ENCODE measurements around the gene NUP210L.
"Not testable (repeated sequence)": the region's sequence is repeated elsewhere in the genome, so short reads cannot be mapped to it uniquely, and the experiment has no call there.

The NUP210L gene

GRCh38 chr1:154094411-154094810 lies 60.5 kb downstream of the NUP210L start:
- DNase-seq, result no peak

- DNase-seq, result no peak
These were observed 61.2 kb downstream of the NUP210L start for GRCh38 chr1:154093699-154094098.

DNA sequence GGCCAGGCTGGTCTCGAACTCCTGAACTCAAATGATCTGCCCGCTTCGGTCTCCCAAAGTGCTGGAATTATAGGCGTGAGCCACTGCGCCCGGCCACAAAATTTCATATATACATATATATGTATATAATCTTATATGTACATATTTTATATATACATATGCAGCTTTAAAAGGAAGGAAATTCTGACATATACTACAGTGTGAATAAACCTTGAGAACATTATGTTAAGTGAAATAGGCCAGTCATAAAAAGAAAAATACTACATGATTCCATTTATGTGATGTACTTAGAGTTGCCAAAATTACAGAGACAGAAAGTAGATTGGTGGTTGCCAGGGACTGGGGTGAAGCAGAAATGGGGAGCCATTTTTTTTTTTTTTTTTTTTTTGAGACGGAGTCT lies 63.2 kb downstream of the NUP210L start:
- no peak for DNase-seq

DNA sequence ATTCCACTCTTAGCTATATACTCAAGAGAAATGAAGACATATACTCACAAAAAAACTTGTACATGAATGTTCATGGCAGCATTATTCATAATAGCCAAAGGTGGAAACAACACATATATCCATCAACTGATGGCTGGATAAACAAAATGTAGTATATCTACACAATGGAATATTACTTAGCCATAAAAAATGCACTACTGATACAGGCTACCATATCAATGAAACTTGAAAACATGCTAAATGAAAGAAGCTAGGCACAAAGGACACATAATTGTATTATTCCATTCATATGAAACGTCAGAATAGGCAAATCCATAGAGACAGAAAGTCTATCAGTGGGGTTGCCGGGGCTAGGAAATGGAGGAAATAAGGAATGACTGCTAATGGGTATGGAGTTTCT lies 67.3 kb downstream of the NUP210L start:
- DNase-seq, result no peak

DNA sequence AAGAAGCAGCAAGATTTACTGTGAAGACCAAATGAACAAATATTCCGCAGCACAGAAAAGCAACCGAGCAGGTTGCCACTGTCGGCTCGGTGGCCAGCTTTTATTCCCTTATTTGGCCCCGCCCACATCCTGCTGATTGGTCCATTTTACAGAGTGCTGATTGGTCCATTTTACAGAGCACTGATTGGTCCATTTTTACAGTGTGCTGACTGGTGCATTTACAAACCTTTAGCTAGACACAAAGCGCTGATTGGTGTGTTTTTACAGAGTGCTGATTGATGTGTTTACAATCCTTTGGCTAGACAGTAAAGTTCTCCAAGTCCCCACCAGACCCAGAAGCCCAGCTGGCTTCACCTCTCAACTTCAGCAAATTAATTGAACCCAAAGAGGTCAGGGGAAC lies 71.8 kb downstream of the NUP210L start:
- not testable (repeated sequence) for DNase-seq

DNA sequence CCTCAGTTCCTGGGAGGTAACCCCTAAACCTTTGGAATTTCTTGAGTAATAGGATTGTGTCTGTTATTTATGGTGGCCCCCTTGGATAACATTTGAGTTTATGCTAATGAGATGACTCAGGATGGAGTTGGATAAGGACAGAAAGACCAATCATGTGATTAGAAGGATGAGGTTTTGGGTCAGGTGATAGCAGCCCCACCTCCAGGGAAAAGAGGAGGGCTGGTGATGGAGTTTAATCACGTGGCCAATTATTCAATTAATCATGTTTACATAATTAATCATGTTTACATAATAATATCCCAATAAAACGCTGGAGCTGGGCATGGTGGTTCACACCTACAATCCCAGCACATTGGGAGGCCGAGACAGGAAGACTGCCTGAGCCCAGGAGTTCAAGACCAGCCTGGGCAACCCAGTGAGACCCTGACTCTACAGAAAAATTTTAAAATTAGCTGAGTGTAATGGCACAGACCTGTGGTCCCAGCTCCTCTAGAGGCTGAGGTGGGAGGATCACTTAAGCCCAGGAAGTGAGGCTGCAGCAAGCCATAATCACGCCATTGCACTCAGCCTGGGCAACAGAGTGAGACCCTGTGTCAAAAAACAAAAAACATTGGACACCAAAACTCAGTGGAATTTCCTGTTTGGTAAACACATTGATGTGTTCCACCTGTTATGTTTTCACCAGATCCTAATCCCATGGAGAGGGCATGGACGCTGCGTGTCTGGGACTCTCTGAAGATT lies 73.3 kb downstream of the NUP210L start:
- no peak for DNase-seq

DNA sequence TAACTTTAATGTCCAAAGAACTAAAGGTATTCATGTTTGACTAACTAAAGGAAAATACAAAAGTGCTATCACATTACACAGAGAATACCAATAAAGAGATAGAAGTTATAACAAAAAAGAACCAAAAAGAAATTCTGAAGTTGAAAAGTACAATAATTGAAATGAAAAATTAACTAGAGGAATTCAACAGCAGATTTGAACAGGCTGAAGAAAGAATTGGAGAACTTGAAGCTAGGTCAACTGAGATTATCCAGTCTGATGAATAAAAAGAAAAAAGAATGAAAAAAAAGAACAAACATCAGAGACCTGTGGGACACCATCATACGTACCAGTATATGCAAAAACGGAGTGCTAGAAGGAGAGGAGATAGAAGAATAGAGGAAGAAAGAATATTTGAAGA lies 78.5 kb downstream of the NUP210L start:
- no peak for DNase-seq

- no peak for DNase-seq
These were observed 79.1 kb downstream of the NUP210L start for GRCh38 chr1:154075746-154076145.

DNA sequence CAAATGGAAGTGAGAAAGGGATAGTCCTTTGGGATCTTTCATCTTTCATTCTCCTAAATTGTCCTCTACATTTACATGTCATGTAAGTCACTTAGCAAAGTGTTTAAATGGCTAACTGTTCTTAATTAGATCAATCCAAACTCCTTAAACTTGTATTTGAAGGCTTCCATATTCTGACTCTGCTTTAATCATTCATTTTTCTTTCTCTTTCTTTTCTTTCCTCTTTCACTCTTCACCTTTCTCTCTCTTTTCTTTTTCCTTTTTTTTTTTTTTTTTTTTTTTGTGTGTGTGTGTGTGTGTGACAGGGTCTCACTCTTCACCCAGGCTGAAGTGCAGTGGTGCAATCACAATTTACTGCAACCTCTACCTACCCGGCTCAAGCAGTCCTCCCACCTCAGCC lies 92.6 kb downstream of the NUP210L start:
- DNase-seq, result no peak

- DNase-seq, result not testable (repeated sequence)
These were observed 107.4 kb downstream of the NUP210L start for GRCh38 chr1:154047436-154047835.

GRCh38 chr1:154033697-154034096 lies 121.2 kb downstream of the NUP210L start:
- not testable (repeated sequence) for DNase-seq

- no peak for DNase-seq
These were observed 134.9 kb downstream of the NUP210L start for GRCh38 chr1:154019940-154020339.

GRCh38 chr1:154019269-154019668 lies 135.6 kb downstream of the NUP210L start:
- DNase-seq, result no peak

DNA sequence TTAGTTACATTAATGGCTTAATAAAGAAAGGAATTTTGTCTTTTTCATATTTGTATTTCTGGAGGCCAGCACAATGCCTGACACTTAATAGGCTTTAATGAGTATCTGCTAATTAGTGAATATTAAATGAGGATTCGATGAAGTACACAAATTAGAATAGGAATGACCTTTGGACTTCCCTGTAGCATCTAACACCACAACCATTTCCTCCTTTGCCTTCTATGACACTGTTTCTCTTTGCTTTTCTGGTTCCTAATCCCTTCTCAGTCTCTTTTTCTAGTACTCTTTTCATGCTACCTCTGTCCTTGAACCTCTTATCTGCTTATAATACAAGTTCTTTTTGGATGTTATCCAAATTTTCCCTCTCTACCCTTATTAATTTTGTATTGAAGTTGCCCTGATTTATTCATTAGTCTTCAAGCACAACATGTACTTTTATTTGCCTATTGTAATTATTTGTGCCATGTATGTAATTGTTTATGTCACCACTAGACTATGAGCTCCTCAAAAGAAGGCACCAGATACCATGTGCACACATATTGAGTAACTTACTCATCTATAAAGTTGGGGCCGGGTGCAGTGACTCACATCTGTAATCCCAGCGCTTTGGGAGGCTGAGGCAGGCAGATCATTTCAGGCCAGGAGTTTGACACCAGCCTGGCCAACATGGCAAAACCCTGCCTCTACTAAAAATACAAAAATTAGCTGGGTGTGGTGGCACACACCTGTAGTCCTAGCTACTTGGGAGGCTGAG lies 140.5 kb downstream of the NUP210L start:
- DNase-seq, result no peak

DNA sequence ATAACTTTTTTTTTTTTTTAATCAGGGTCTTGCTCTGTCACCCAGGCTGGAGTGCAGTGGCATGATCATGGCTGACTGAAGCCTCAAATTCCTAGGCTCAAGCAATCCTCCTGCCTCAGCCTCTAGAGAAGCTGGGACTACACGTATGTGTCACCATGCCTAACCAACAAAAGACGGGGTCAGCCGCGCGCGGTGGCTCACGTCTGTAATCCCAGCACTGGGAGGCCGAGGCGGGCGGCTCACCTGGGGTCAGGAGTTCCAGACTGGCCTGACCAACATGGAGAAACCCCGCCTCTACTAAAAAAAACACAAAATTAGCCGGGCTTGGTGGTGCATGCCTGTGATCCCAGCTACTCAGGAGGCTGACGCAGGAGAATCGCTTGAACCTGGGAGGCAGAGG lies 142.3 kb downstream of the NUP210L start:
- DNase-seq, result not testable (repeated sequence)

GRCh38 chr1:154012129-154012528 lies 142.7 kb downstream of the NUP210L start:
- DNase-seq, result no peak

GRCh38 chr1:154006136-154006535 lies 148.7 kb downstream of the NUP210L start:
- DNase-seq, result no peak

DNA sequence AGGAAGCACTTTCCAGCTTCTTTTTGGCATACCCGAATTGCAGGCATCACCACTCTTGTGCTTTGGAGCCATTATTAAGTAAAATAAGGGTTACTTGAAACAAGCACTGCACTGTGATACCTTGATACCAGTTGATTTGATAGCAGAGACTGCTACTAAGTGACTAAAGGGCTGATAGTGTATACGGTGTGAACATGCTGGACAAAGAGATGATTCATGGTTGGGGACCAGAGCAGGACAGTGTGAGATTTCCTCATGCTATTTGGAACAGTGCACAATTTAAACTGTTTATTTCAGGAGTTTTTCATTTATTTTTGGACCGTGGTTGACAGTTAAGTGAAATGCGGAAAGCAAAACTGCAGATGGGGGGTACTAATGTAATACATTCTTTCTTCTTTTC lies 154.5 kb downstream of the NUP210L start:
- no peak for DNase-seq

GRCh38 chr1:153996882-153997281 lies 158.0 kb downstream of the NUP210L start:
- DNase-seq, result not testable (repeated sequence)

DNA sequence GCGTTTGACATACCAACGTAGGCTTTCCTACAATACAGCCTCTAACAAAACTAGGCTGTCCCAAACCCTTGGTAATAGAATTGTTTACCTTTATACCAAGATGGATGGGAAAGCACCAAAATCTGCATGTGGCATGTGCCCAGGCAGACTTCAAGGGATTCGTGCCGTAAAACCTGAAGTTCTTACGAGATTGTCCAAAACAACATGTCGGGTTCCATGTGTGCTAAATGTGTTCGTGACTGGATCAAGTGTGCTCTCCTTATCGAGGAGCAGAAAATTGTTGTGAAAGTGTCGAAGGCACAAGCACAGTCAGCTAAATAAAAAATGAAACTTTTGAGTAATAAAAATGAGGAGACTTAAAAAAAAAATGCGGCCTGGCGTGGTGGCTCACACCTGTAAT lies 159.2 kb downstream of the NUP210L start:
- DNase-seq, result no peak

DNA sequence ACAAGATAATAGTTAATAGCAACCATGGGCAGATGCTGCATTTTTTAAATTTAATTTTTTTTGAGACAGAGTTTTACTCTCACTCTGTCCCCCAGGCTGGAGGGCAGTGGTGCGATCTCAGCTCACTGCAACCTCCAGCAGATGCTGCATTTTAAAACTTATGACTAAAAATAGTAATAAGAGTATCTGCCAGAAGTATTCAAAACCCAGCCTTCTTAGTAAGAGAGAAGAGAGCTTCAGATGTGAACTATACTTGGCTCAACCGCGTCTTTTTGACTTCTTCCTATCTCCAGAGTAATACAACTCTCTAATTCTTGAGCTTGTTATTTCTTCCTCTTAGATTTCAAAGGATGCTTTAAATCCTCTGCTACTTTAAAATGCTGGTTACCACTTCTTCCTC lies 159.7 kb downstream of the NUP210L start:
- DNase-seq, result no peak

DNA sequence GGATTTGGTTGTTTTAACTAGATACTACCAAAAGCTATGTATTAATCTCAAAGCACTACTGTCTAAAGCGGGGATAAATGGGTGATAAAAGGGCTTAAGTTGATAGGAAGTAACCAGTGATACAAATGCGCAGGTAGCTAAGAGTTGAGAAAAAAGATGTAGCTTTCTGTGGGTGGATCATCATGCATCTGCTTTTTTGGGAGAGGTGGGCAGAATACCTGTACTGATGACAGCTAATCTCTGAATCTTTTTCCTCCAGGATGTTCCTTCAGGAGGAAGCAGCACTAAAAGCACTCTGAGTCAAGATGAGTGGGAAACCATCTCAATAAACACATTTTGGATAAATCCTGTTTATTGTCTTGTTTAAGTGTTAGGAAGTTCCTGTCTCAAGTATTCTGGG lies 163.1 kb downstream of the NUP210L start:
- DNase-seq, result no peak

- no peak for DNase-seq
These were observed 163.7 kb downstream of the NUP210L start for GRCh38 chr1:153991151-153991630.

DNA sequence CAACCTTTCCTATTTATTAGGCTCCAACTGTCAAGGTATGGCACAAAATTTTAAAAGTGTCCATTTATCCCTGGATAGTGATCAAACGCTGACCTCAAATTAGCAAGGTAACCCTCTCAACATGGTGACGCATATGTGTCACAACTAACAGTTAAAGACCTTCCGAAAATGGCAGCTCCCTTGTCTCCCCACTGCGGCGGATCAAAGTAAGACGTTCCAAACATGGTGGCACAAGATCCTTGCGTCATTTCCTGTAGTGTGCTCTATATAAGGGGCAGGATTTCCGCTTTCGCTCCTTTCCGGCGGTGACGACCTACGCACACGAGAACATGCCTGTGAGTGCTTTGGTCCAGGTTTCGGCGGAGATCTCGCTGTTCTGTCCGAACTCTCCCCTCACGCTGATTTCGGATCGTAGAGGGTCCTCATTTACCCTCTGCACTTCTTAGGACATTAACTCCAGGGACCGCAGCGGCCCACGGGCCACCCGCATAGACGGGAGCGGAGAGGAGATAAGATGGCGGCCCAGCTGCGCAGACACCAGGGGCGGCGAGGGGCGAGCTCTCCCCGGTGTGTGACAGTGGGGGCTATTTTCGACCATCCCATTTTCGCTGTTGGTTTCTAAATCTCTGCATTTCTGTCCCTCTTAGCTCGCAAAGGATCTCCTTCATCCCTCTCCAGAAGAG lies 164.3 kb downstream of the NUP210L start, which contains the start of gene RPS27:
TSS of gene RPS27 (plus strand) at position 295 of the 683 bp plus-strand sequence. CDS start at position 330, 35 bp downstream.
- DNase-seq, result peak; percentile 77
